Neural cell (in vitro differentiated cells): Measurements from ENCODE around the gene ZNF362. TPM values are rescaled to one million over a fixed set of nuclear protein-coding genes. Genes with fewer than 3 reads are reported as not detected.

Experiments
- H2AFZ ChIP-seq: fragments of 200-600, 300-800 bp; sonication (generic), shearing (Covaris generic); 2 replicates; pipeline ENCODE4 v1.6.0; 2014; ENCODE audit warnings: low read depth, mild to moderate bottlenecking, antibody characterized with exemption, low read length, moderate library complexity
- H3F3A ChIP-seq: fragments of 200-600 bp; shearing (Covaris generic); 2 replicates; pipeline ENCODE4 v1.6.1; 2016; ENCODE audit warnings: mild to moderate bottlenecking, moderate library complexity, mixed read lengths, antibody characterized with exemption, low read length; ENCODE audit not compliant: insufficient read depth, poor library complexity, severe bottlenecking
- H3K27ac ChIP-seq: fragments of 200-600, 300-800 bp; sonication (generic), shearing (Covaris generic); 2 replicates; pipeline ENCODE4 v1.5.1; 2014; ENCODE audit warnings: mild to moderate bottlenecking, low read length, moderate library complexity
- H3K27me3 ChIP-seq: fragments of 300-800, 200-600 bp; sonication (generic), shearing (Covaris generic); 2 replicates; pipeline ENCODE4 v1.6.0; 2014; ENCODE audit warnings: mild to moderate bottlenecking, low read depth, low read length, moderate library complexity; ENCODE audit not compliant: insufficient read depth
- H3K36me3 ChIP-seq: fragments of 300-800, 200-600 bp; sonication (generic), shearing (Covaris generic); 2 replicates; pipeline ENCODE4 v1.5.1; 2014; ENCODE audit warnings: mild to moderate bottlenecking, antibody characterized with exemption, low read length, moderate library complexity; ENCODE audit not compliant: insufficient read depth
- H3K4me2 ChIP-seq: fragments of 300-800, 200-600 bp; sonication (generic), shearing (Covaris generic); 2 replicates; pipeline ENCODE4 v1.6.0; 2014; ENCODE audit warnings: mild to moderate bottlenecking, low read length
- H3K4me3 ChIP-seq: fragments of 300-800, 200-600 bp; sonication (generic), shearing (Covaris generic); 2 replicates; pipeline ENCODE4 v1.5.1; 2014; ENCODE audit warnings: mild to moderate bottlenecking, low read length, moderate library complexity
- H3K79me2 ChIP-seq: fragments of 200-600 bp; shearing (Covaris generic); replicated peaks from 2 replicates; pipeline ENCODE4 v1.6.0; 2014; ENCODE audit warnings: mild to moderate bottlenecking, low read length, moderate library complexity; ENCODE audit not compliant: insufficient read depth
- H3K9ac ChIP-seq: fragments of 300-800, 200-600 bp; sonication (generic), shearing (Covaris generic); 2 replicates; pipeline ENCODE4 v1.6.1; 2016; ENCODE audit warnings: mild to moderate bottlenecking, low read length, mixed read lengths
- H3K9me2 ChIP-seq: fragments of 200-600 bp; shearing (Covaris generic); 2 replicates; pipeline ENCODE4 v1.6.1; 2016; ENCODE audit warnings: mild to moderate bottlenecking, low read length, mixed read lengths; ENCODE audit not compliant: insufficient read depth
- H3K9me3 ChIP-seq: fragments of 200-600, 300-800 bp; sonication (generic), shearing (Covaris generic); 2 replicates; pipeline ENCODE4 v1.6.1; 2016; ENCODE audit warnings: mild to moderate bottlenecking, mixed run types, low read length, moderate library complexity, mixed read lengths
- H4K20me1 ChIP-seq: fragments of 200-600 bp; shearing (Covaris generic); 2 replicates; pipeline ENCODE4 v1.6.1; 2016; ENCODE audit warnings: mild to moderate bottlenecking, mixed run types; ENCODE audit not compliant: insufficient read depth
- EZH2 ChIP-seq: fragments of 200-600, 300-800 bp; shearing (Covaris generic), sonication (generic); IDR thresholded peaks from 2 replicates; pipeline ENCODE4 v1.6.1; 2014; ENCODE audit warnings: antibody characterized with exemption, low read length, borderline replicate concordance, mild to moderate bottlenecking; ENCODE audit not compliant: insufficient read depth, poor library complexity, severe bottlenecking
- MXI1 ChIP-seq: fragments of 450-650 bp; conservative IDR thresholded peaks from 2 replicates; pipeline ENCODE4 v1.6.1; 2014; ENCODE audit warnings: antibody characterized with exemption, mild to moderate bottlenecking; ENCODE audit not compliant: poor library complexity, severe bottlenecking
- POLR2AphosphoS5 ChIP-seq: IDR thresholded peaks from 2 replicates; pipeline ENCODE4 v1.6.1; 2012
- RAD21 ChIP-seq: fragments of 450-650 bp; conservative IDR thresholded peaks from 2 replicates; pipeline ENCODE4 v1.6.1; 2014; ENCODE audit warnings: antibody characterized with exemption, mild to moderate bottlenecking, moderate library complexity
- REST ChIP-seq: IDR thresholded peaks from 2 replicates; pipeline ENCODE4 v1.6.1; 2012; ENCODE audit warnings: borderline replicate concordance
- SMC3 ChIP-seq: fragments of 450-650 bp; conservative IDR thresholded peaks from 2 replicates; pipeline ENCODE4 v1.6.1; 2014; ENCODE audit warnings: antibody characterized with exemption, mild to moderate bottlenecking, moderate library complexity; ENCODE audit not compliant: poor library complexity
- TAF1 ChIP-seq: IDR thresholded peaks from 2 replicates; pipeline ENCODE4 v1.6.1; 2012; ENCODE audit warnings: low read depth
- polyA plus RNA-seq: library from polyadenylated mRNA; depleted of rRNA; stranded (reverse); fragments of >200 nt; gene quantifications from 2 replicates; pipeline ENCODE4 v1.2.3, GENCODE V29; 2014

Gene ZNF362
- polyA plus RNA-seq, 1 donor from 2014 or later: 17.6 TPM

- peaks cover 27% of the 10 kb centered on the region for H4K20me1 ChIP-seq
- H3K4me2 ChIP-seq: no peak overlapping the region
- no peak overlapping the region for H3K27ac ChIP-seq
- TF ChIP-seq RAD21 (no peak), POLR2AphosphoS5 (peak; percentile 42)
- H3K36me3 ChIP-seq: peaks cover 39% of the 10 kb centered on the region
- H3K9me2 ChIP-seq: no peaks in the 10 kb centered on the region
- H3K79me2 ChIP-seq: peaks cover 60% of the 10 kb centered on the region
- H3K4me3 ChIP-seq: no peak overlapping the region
- no peaks in the 10 kb centered on the region for H3F3A ChIP-seq
- no peaks in the 10 kb centered on the region for H3K27me3 ChIP-seq
- no peak overlapping the region for H3K9ac ChIP-seq
- no peaks in the 10 kb centered on the region for H3K9me3 ChIP-seq
- no peak overlapping the region for H2AFZ ChIP-seq
Measured at GRCh38 chr1:33332881-33333280, 76.6 kb downstream of the ZNF362 start.

GRCh38 chr1:33334081-33334552 lies 77.8 kb downstream of the ZNF362 start:
- Histone ChIP-seq H2AFZ (no peak overlapping the region), H3K4me3 (no peak overlapping the region), H3F3A (no peaks in the 10 kb centered on the region), H3K27ac (no peak overlapping the region), H3K9ac (no peak overlapping the region), H3K9me2 (no peaks in the 10 kb centered on the region), H3K4me2 (no peak overlapping the region), H3K79me2 (peaks cover 67% of the 10 kb centered on the region), H3K36me3 (peaks cover 32% of the 10 kb centered on the region), H3K27me3 (no peaks in the 10 kb centered on the region), H4K20me1 (peaks cover 33% of the 10 kb centered on the region), H3K9me3 (no peaks in the 10 kb centered on the region)
- no peak for TF ChIP-seq EZH2
- TF ChIP-seq TAF1: no peak
- peak; percentile 1 for TF ChIP-seq POLR2AphosphoS5

GRCh38 chr1:33335020-33335419 lies 78.7 kb downstream of the ZNF362 start:
- Histone ChIP-seq H3K79me2 (peaks cover 76% of the 10 kb centered on the region), H3K4me3 (no peak overlapping the region), H3F3A (no peaks in the 10 kb centered on the region), H3K9me2 (no peaks in the 10 kb centered on the region), H3K36me3 (peaks cover 26% of the 10 kb centered on the region), H3K4me2 (no peak overlapping the region), H3K9me3 (no peaks in the 10 kb centered on the region), H2AFZ (no peak overlapping the region), H4K20me1 (peaks cover 41% of the 10 kb centered on the region), H3K9ac (no peak overlapping the region), H3K27ac (no peak overlapping the region), H3K27me3 (no peaks in the 10 kb centered on the region)
- TF ChIP-seq MXI1 (no peak), EZH2 (no peak), REST (no peak), SMC3 (no peak), POLR2AphosphoS5 (no peak)
